Peyer's patch (tissue), 4 donors: ENCODE data around the gene LHX3. TPM values are rescaled to one million over a fixed set of nuclear protein-coding genes. Genes with fewer than 3 reads are reported as not detected.

ENCODE experiments used
- DNase-seq, 3 donors: peaks; one replicate each; pipeline ENCODE4 v3.0.0-alpha.2; 2017 to 2019
- H3K27ac ChIP-seq, 4 donors: fragments of 200-600 bp; sonication (generic); one replicate each; pipeline ENCODE4 v1.5.1; 2016 to 2019
- H3K27me3 ChIP-seq, 2 donors: fragments of 200-600 bp; sonication (generic); one replicate each; pipeline ENCODE4 v1.5.1; 2019
- H3K36me3 ChIP-seq, 3 donors: fragments of 200-600 bp; sonication (generic); one replicate each; pipeline ENCODE4 v1.5.1; 2016 to 2019
- H3K4me1 ChIP-seq, 4 donors: fragments of 200-600 bp; sonication (generic); one replicate each; pipeline ENCODE4 v1.5.1; 2016 to 2019
- H3K4me3 ChIP-seq, 4 donors: fragments of 200-600 bp; sonication (generic); 1 replicate in 3 of 4; 2 replicates in 1 of 4; pipeline ENCODE4 v1.5.1; 2016 to 2019; ENCODE audit warnings: mild to moderate bottlenecking in 1 of 4
- H3K9me3 ChIP-seq, 4 donors: fragments of 200-600 bp; sonication (generic); one replicate each; pipeline ENCODE4 v1.5.1; 2016 to 2019; ENCODE audit warnings: mild to moderate bottlenecking in 1 of 4
- POLR2A ChIP-seq, 2 donors: fragments of 450-650 bp; IDR thresholded peaks; one replicate each; pipeline ENCODE4 v1.5.1; 2017; ENCODE audit warnings: antibody characterized with exemption in 2 of 2, mild to moderate bottlenecking in 2 of 2, moderate library complexity in 2 of 2
- total RNA-seq, 4 donors: library from RNA; depleted of rRNA; stranded (reverse); fragments of >200 nt; gene quantifications; one replicate each; pipeline ENCODE4 v1.1.0, GENCODE V29; 2016
- TF ChIP-seq, protein P1 (sequence below), 6 experiments: fragments of 450-650 bp in 4 of 6; fragments of 200-600 bp in 2 of 6; sonication (generic) in 1 of 6; IDR thresholded peaks; one replicate each; pipeline ENCODE4 v1.5.1; 2017 to 2019; ENCODE audit warnings: antibody characterized with exemption in 6 of 6, mild to moderate bottlenecking in 3 of 6, moderate library complexity in 1 of 6

Gene LHX3
- total RNA-seq, 4 donors from 2014 or later, result not detected

DNA sequence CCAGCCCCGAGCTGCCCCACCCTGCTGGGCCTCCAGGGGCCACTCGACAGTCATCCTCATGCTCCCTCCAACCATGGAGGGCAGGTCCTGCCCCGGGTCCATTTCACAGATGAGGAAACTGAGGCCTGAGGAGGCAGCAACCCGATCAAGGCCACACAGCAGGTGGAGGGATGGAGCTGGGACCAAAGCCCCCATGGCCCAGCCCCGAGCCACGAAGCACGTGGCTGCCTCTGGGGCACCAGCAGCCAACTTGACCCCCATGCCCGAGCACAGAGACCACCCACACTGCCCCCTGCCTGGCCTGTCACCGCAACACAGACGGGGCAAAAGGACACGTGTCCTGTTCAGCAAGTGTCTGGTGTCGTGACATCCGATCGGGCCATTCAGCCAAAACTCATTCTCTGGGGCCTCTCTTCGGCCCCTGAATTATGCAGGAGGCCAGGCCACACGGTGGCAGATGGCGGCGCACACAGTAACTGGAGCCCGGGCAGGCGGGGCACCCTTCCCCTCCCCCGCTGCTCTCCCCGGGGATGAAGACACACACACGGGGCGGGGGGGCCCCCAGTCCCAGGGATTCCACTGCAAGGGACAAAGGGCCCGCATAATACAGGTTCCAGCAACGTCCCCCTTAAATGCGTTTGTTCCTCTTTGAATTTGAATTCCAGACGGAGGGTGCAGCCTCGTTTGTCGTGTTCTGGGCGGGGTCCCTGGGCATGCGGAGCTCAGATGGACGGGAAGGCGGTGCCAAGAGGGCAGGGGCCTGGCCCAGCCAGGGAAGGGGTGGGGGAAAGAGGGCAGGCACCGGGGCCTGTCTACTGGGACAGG is 56.8 kb downstream of the LHX3 start:
- TF ChIP-seq, protein P1, sequence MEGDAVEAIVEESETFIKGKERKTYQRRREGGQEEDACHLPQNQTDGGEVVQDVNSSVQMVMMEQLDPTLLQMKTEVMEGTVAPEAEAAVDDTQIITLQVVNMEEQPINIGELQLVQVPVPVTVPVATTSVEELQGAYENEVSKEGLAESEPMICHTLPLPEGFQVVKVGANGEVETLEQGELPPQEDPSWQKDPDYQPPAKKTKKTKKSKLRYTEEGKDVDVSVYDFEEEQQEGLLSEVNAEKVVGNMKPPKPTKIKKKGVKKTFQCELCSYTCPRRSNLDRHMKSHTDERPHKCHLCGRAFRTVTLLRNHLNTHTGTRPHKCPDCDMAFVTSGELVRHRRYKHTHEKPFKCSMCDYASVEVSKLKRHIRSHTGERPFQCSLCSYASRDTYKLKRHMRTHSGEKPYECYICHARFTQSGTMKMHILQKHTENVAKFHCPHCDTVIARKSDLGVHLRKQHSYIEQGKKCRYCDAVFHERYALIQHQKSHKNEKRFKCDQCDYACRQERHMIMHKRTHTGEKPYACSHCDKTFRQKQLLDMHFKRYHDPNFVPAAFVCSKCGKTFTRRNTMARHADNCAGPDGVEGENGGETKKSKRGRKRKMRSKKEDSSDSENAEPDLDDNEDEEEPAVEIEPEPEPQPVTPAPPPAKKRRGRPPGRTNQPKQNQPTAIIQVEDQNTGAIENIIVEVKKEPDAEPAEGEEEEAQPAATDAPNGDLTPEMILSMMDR (IDR thresholded peaks at IDR 0.05), result no peak
- TF ChIP-seq POLR2A (IDR thresholded peaks at IDR 0.05), result no peak
- DNase-seq, result no peak
- no peak overlapping the region for H3K27ac ChIP-seq
- H3K4me1 ChIP-seq, result no peaks in the 10 kb centered on the region
- H3K27me3 ChIP-seq, result no peaks in the 10 kb centered on the region
- H3K4me3 ChIP-seq, result no peak overlapping the region
- no peaks in the 10 kb centered on the region for H3K36me3 ChIP-seq
- no peaks in the 10 kb centered on the region for H3K9me3 ChIP-seq

DNA sequence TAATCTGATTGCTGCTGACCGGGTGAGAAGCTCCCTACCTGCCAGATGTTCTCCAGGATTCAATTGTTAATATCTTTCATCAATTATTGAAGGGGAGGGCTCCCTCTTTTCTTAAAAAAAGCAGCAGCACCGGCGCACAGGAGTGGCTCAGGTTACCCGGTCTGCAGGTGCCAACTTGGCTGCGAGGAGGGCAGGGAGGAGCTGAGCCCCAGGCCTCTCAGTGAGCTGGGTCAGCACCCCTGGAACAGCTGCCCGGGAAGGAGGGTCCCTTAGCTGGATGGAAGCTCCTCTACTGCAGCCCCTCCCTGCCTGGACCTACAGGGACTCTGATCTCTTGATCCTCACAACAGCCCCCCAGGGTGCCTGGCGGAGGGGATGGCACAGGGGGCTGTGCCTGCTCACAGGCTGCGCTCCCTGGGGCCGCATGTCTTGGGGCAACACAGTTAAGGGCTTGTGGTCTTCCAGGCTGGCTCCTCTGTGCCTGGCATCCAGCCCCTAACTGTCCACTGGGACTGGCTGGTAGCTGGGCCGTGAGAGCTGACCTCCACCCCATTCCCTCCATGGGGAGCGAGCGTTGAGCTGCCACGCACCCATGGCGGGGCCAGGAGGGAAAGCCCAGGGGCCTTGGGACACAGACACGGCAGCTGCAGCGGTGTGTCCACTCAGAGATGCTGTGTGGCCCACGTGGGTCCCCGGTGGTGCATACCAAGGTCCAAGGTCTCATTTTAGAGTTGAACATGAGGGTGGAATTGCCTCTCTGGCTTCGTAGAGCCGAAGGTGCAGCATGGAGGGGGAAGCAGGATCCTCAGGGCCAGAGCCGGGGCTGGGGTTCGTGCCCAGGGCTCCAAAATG is 57.7 kb downstream of the LHX3 start:
- H3K4me1 ChIP-seq, result no peaks in the 10 kb centered on the region
- no peak for DNase-seq
- TF ChIP-seq, protein P1 (IDR thresholded peaks at IDR 0.05), result no peak
- no peak for TF ChIP-seq POLR2A (IDR thresholded peaks at IDR 0.05)
- no peaks in the 10 kb centered on the region for H3K36me3 ChIP-seq
- H3K27ac ChIP-seq, result no peak overlapping the region
- H3K4me3 ChIP-seq, result no peak overlapping the region
- no peaks in the 10 kb centered on the region for H3K9me3 ChIP-seq
- H3K27me3 ChIP-seq, result no peaks in the 10 kb centered on the region

Other genes starting within 250 kb of the LHX3 start
- 10 to 100 TPM; 23.1 to 64.3 (median 43.9) TPM for gene UBAC1, start 243.8 kb downstream of the LHX3 start, total RNA-seq
- gene NACC2, start 109.8 kb downstream of the LHX3 start, total RNA-seq, result 10 to 100 TPM in 3 of 4 donors, 1 to 10 TPM in 1; 8.3 to 24.3 (median 23.1) TPM
- 10 to 100 TPM; 34.7 to 75.0 (median 69.2) TPM for gene TMEM250, start 86.3 kb downstream of the LHX3 start, total RNA-seq
- 10 to 100 TPM in 1 of 4 donors, 1 to 10 TPM in 3; 5.1 to 23.9 (median 7.4) TPM for gene QSOX2, start 40.7 kb upstream of the LHX3 start, total RNA-seq
- gene CCDC187, start 99.0 kb upstream of the LHX3 start, total RNA-seq, result 1 to 10 TPM in 1 of 4 donors, under 1 TPM in 2, not detected in 1; 0.35 to 1.0 (median 0.67) TPM
- gene GPSM1, start 122.4 kb upstream of the LHX3 start, total RNA-seq, result 10 to 100 TPM in 1 of 4 donors, 1 to 10 TPM in 3; 3.7 to 25.6 (median 6.0) TPM
- 10 to 100 TPM in 3 of 4 donors, 1 to 10 TPM in 1; 5.6 to 19.8 (median 13.5) TPM for gene DNLZ, start 158.6 kb upstream of the LHX3 start, total RNA-seq
- gene CARD9, start 168.5 kb upstream of the LHX3 start, total RNA-seq, result 10 to 100 TPM in 1 of 4 donors, under 1 TPM in 3; 0.28 to 14.9 (median 0.64) TPM
- gene SNAPC4, start 195.0 kb upstream of the LHX3 start, total RNA-seq, result 10 to 100 TPM in 3 of 4 donors, 1 to 10 TPM in 1; 6.3 to 58.6 (median 13.2) TPM
- 100 to 1,000 TPM in 1 of 4 donors, 10 to 100 TPM in 3; 29.9 to 193 (median 50.2) TPM for gene ENTR1, start 205.5 kb upstream of the LHX3 start, total RNA-seq
- gene PMPCA, start 205.5 kb upstream of the LHX3 start, total RNA-seq, result 10 to 100 TPM; 32.8 to 73.4 (median 47.3) TPM
- gene INPP5E, start 234.7 kb upstream of the LHX3 start, total RNA-seq, result 10 to 100 TPM in 3 of 4 donors, 1 to 10 TPM in 1; 6.7 to 19.8 (median 19.2) TPM